PFSK-1 (cell line): Measurements from ENCODE around the gene AKR1C3.

Experiments used
- FOXP2 ChIP-seq: optimal IDR thresholded peaks from 2 replicates; pipeline ENCODE3; 2011; ENCODE audit warnings: borderline replicate concordance, control low read depth, inconsistent platforms; ENCODE audit not compliant: insufficient read depth; ENCODE audit errors: extremely low read length, extremely low read depth
- POLR2AphosphoS5 ChIP-seq: IDR thresholded peaks from 2 replicates; pipeline ENCODE4 v1.6.1; 2012; ENCODE audit warnings: low read depth, mild to moderate bottlenecking, control low read depth, low read length, moderate library complexity
- SIN3A ChIP-seq: IDR thresholded peaks from 2 replicates; pipeline ENCODE4 v1.6.1; 2012; ENCODE audit warnings: mild to moderate bottlenecking, low read length, moderate library complexity, borderline replicate concordance; ENCODE audit not compliant: insufficient read depth
- TAF1 ChIP-seq: IDR thresholded peaks from 2 replicates; pipeline ENCODE4 v1.6.1; 2012; ENCODE audit warnings: low read length, control low read depth, borderline replicate concordance; ENCODE audit not compliant: insufficient read depth
- TF ChIP-seq, protein P1 (sequence below), 2 experiments: IDR thresholded peaks; 2 replicates each; pipeline versions ENCODE4 v1.6.1 to v1.8.0; 2011 to 2012; ENCODE audit warnings: low read depth in 2 of 2, low read length in 2 of 2, control low read depth in 1 of 2, inconsistent platforms in 1 of 2, mild to moderate bottlenecking in 1 of 2, moderate library complexity in 1 of 2; ENCODE audit not compliant: insufficient read depth in 1 of 2

Gene AKR1C3

DNA sequence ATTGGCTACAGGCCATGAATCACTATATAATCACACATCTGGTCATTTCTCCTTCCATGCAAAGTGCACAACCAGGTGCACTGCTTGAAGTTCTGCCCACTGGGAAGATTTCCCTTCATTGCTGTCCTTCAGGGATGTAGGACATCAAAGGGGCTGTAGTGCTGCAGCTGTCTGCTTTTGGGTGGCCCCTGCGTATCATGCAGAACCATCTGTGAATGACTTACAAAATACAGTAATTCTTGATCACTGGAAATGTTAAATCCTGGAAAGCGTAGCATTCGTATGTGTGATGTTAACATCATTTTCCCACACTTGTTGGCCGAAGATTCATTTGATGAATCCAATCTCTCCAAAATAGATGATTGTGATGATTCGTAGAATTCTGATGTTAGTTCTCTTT, 22.4 kb downstream of the AKR1C3 start:
- TF ChIP-seq TAF1 (no peak), SIN3A (no peak), POLR2AphosphoS5 (no peak), FOXP2 (no peak)
- TF ChIP-seq, protein P1, sequence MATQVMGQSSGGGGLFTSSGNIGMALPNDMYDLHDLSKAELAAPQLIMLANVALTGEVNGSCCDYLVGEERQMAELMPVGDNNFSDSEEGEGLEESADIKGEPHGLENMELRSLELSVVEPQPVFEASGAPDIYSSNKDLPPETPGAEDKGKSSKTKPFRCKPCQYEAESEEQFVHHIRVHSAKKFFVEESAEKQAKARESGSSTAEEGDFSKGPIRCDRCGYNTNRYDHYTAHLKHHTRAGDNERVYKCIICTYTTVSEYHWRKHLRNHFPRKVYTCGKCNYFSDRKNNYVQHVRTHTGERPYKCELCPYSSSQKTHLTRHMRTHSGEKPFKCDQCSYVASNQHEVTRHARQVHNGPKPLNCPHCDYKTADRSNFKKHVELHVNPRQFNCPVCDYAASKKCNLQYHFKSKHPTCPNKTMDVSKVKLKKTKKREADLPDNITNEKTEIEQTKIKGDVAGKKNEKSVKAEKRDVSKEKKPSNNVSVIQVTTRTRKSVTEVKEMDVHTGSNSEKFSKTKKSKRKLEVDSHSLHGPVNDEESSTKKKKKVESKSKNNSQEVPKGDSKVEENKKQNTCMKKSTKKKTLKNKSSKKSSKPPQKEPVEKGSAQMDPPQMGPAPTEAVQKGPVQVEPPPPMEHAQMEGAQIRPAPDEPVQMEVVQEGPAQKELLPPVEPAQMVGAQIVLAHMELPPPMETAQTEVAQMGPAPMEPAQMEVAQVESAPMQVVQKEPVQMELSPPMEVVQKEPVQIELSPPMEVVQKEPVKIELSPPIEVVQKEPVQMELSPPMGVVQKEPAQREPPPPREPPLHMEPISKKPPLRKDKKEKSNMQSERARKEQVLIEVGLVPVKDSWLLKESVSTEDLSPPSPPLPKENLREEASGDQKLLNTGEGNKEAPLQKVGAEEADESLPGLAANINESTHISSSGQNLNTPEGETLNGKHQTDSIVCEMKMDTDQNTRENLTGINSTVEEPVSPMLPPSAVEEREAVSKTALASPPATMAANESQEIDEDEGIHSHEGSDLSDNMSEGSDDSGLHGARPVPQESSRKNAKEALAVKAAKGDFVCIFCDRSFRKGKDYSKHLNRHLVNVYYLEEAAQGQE (IDR thresholded peaks at IDR 0.05; ENCODE audit: insufficient read depth in 1 of 2, low read depth in 2 of 2, low read length in 2 of 2) = no peak

DNA sequence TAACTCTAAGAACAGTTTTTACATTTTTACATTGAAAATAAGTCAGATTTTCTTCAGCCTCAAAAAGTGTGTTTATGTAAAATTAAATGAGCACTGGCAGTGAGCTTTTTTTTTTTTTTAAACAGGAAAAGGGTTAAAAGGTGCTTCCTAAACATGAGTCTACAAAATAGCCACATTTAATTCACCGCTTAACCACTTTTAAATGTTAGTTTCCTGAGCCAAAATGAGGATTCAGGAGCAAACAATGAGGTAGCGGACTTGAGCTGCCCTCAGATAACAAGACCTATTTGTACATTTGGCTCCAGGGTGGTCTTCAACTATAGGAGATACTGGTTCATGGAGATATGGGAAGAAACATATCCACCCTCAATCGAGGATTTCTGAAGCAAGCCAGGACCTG, 22.8 kb downstream of the AKR1C3 start:
- TF ChIP-seq TAF1 (no peak), FOXP2 (no peak), POLR2AphosphoS5 (no peak), SIN3A (no peak)
- TF ChIP-seq, protein P1 (IDR thresholded peaks at IDR 0.05; ENCODE audit: insufficient read depth in 1 of 2, low read depth in 2 of 2, low read length in 2 of 2) = no peak

DNA sequence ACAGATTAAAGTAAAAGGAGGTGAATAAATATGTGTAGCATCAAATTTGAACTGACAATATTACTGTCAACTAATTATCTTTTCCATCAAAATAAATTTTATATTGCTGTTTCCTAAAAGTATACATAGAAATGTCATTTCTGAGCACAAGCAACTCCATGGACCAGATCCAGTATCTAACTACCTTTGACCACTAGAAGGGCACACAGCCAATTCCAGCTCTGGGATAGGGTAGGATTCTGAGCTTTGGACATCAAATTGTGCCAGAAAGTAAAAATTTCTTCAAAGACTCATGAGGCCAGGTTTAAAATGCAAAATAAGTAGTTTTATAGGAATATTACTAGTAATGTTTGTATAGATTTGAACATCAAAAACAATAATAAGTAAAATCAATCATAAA, 29.7 kb downstream of the AKR1C3 start:
- no peak for TF ChIP-seq TAF1
- TF ChIP-seq SIN3A = no peak
- TF ChIP-seq, protein P1 (IDR thresholded peaks at IDR 0.05; ENCODE audit: insufficient read depth in 1 of 2, low read depth in 2 of 2, low read length in 2 of 2) = no peak
- TF ChIP-seq POLR2AphosphoS5 = no peak
- TF ChIP-seq FOXP2 = no peak

DNA sequence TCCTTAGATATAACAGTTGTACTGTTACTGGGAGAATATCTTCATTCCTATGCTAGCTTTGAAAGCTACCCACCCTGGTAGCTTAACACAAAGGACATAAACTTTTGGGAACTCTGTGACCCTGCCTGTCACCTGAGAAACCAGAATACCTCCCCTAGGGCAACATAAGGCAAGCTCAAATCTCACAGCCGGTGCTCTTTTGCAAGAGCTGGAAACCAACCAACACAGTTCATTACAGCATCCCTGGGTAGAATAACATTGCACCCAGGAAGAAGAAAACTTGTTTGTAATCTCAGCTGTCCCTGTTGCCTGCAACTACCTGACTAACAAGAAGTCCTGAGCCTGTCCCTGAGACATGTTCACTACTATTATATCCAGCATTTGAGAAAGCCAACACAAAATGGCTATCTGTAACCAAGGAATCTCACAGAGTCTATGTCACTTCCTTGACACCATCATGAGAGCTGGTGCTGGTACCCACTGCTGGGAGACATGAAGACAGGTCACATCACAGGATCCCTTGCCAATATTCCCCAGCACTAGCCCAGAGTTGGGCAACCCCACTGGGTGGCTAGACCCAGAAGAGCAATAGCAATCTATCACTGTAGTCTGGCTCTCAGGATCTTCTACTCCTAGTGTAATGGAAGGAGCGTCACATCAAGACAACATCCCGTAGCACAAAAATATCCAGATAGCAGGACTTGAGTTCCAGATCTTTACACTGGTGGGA, 31.3 kb downstream of the AKR1C3 start:
- TF ChIP-seq TAF1 (no peak), SIN3A (no peak), POLR2AphosphoS5 (no peak), FOXP2 (no peak)
- TF ChIP-seq, protein P1 (IDR thresholded peaks at IDR 0.05; ENCODE audit: insufficient read depth in 1 of 2, low read depth in 2 of 2, low read length in 2 of 2) = no peak

DNA sequence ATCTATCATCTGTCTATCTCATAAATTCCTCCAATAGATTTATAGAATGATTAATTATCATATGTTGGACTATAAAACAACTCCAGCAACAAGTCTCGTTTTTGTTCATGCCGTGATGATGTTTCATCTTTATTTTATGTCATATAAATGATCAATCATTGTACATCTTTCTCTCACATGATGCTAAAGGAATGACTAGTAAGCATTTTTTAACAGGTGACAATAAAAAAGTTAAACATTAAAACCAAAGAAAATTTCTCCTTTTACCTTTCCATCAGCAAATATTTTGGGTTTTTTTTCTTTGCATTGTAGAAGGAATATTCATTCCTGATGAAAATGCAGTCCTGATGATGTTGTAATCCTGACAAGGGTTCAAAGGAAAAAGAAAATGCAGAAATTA, 41.4 kb downstream of the AKR1C3 start:
- TF ChIP-seq FOXP2 = no peak
- TF ChIP-seq, protein P1 (IDR thresholded peaks at IDR 0.05; ENCODE audit: insufficient read depth in 1 of 2, low read depth in 2 of 2, low read length in 2 of 2) = no peak
- TF ChIP-seq TAF1 = no peak
- TF ChIP-seq POLR2AphosphoS5 = no peak
- TF ChIP-seq SIN3A = no peak
